Measurements from ENCODE around the gene CNMD. TPM values are rescaled to one million over a fixed set of nuclear protein-coding genes. Genes with fewer than 3 reads are reported as not detected.

Gene CNMD
- total RNA-seq, 4 donors from 2014 or later = not detected

DNA sequence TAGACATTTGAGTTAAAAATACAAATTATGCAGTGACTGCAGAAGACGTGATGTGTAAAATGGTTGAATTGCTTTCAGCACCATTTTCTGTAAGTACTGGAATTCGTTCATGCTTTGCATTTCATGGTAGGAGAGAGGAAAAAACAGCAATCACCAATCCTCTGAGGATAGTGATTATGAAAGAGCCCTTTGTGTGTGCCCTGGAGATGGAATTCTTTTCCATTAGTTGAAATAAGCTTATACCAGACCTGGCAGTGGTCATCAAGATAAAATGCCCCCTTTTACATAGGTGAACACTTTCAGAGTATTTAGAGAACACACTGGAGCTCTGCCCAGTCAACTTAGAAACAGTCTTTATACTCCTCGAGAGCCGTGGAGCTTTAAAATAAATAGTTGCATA, 1.7 kb downstream of the CNMD start:
- Histone ChIP-seq H3K27me3 (peaks cover 14 to 64% (median 14%) of the 10 kb centered on the region in 4 donors), H3K4me1 (peaks cover 0 to 13% (median 5%) of the 10 kb centered on the region in 3 donors), H3K4me3 (no peak overlapping the region), H3K9me3 (no peaks in the 10 kb centered on the region), H3K27ac (no peak overlapping the region), H3K36me3 (no peaks in the 10 kb centered on the region)
- 61 to 78% methylated on average over 4 of the region's 4 CpGs for WGBS, 2 donors
- intact Hi-C loops (cut with DNase I) = no loop called here
- TF ChIP-seq POLR2A (IDR thresholded peaks at IDR 0.05) = no peak
- TF ChIP-seq, protein P1, sequence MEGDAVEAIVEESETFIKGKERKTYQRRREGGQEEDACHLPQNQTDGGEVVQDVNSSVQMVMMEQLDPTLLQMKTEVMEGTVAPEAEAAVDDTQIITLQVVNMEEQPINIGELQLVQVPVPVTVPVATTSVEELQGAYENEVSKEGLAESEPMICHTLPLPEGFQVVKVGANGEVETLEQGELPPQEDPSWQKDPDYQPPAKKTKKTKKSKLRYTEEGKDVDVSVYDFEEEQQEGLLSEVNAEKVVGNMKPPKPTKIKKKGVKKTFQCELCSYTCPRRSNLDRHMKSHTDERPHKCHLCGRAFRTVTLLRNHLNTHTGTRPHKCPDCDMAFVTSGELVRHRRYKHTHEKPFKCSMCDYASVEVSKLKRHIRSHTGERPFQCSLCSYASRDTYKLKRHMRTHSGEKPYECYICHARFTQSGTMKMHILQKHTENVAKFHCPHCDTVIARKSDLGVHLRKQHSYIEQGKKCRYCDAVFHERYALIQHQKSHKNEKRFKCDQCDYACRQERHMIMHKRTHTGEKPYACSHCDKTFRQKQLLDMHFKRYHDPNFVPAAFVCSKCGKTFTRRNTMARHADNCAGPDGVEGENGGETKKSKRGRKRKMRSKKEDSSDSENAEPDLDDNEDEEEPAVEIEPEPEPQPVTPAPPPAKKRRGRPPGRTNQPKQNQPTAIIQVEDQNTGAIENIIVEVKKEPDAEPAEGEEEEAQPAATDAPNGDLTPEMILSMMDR (IDR thresholded peaks at IDR 0.05) = no peak
- DNase-seq = no peak

DNA sequence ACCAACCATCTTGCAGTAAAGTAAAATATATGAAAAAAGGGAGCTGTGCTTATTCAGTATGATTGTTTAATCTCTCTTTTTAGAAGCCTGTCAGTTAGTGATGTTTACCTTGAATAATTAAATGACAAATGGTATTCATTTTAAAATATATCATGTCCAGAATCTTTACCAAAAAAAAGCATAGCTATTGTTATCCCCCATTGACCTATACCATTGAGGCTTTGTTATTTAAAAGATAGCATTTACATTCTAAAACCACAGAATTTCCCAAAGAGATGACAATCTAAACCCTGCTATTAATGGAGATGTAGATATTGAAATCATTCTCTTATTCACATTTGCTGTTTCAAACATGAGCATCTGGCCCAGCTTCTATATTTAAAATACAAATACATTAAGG, 2.2 kb downstream of the CNMD start:
- TF ChIP-seq, protein P1 (IDR thresholded peaks at IDR 0.05) = no peak
- TF ChIP-seq POLR2A (IDR thresholded peaks at IDR 0.05) = no peak
- peaks cover 14 to 60% (median 14%) of the 10 kb centered on the region in 4 donors for H3K27me3 ChIP-seq
- intact Hi-C loops (cut with DNase I) = no loop called here
- H3K27ac ChIP-seq = no peak overlapping the region
- H3K4me1 ChIP-seq = peaks cover 0 to 13% (median 5%) of the 10 kb centered on the region in 3 donors
- no peaks in the 10 kb centered on the region for H3K9me3 ChIP-seq
- DNase-seq = no peak
- no peak overlapping the region for H3K4me3 ChIP-seq
- H3K36me3 ChIP-seq = no peaks in the 10 kb centered on the region

DNA sequence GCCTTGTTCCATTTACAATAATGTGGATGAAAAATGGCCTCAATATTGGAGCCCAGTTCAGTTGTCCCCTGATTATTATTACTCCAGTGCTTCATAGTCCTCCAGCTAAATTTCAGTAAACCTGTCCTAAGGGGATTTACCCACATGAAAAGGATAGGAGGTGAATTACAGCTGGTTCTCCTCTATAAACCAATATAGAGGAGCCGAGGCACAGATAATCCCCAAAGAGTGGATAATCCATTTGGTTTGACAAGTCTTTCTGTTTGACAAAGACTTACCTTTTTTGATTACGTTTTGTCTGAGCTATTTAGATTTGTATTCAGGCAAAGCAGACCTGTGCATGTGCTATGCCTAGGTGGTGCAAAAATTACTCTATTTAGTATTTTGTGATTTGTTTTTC, 2.7 kb downstream of the CNMD start:
- peaks cover 14 to 59% (median 14%) of the 10 kb centered on the region in 4 donors for H3K27me3 ChIP-seq
- H3K36me3 ChIP-seq = no peaks in the 10 kb centered on the region
- 62 to 75% methylated on average over 2 of the region's 2 CpGs for WGBS, 2 donors

DNA sequence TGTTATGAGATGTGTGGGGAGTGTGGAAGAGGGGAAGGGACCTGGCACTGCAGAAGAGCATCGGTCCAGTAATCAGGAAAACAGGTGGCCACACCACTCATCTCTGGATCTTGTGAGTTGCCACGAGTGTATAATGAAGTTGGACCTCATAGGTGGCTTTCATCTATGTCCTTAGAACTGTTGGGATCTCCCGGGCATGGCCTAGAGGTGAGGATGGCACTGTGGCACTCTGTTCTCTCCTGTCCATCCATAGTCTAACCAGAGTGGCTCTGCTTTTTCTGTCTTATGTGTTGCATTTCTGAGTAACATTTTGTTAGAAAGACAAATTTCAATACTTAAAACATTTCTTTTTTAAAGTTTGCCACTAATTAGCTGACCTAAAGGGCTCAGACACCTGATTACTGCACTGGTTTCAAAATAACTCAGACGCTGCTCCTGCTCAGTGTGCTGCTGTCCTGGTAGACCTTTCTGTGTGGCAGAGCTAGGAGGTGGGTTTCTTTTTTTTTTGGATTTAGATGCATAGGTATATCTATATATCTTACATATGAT, 5.5 kb downstream of the CNMD start:
- intact Hi-C loops (cut with DNase I) = no loop called here

More for the DNA sequence above, 2.7 kb downstream of the CNMD start:
- Histone ChIP-seq H3K4me3 (no peak overlapping the region), H3K4me1 (peaks cover 0 to 13% (median 5%) of the 10 kb centered on the region in 3 donors), H3K27ac (no peak overlapping the region), H3K9me3 (no peaks in the 10 kb centered on the region)
- TF ChIP-seq POLR2A (IDR thresholded peaks at IDR 0.05) = no peak
- TF ChIP-seq, protein P1 (IDR thresholded peaks at IDR 0.05) = no peak
- intact Hi-C loops (cut with DNase I) = no loop called here
- no peak for DNase-seq

DNA sequence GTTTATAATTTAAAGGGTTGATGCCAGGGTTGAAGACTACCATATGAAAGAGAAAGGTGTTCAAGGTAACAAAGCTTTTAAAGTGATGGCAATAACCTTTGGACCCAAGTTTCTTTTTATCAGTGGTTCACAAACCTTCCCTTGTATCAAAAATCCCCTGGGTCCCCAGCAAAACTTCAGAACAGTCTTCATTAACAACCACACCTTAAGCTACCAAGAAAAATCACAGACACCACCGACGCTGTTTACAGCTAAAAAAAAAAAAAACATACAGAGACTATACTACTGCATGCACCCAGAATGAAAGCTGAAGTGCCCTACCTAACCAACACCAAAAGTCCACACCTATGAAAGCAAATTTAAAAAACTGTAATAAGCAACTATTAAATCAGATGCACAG, 13.4 kb downstream of the CNMD start:
- intact Hi-C loops (cut with DNase I) = no loop called here
- H3K36me3 ChIP-seq = no peaks in the 10 kb centered on the region
- DNase-seq = no peak
- H3K4me1 ChIP-seq = no peaks in the 10 kb centered on the region
- no peak for TF ChIP-seq POLR2A (IDR thresholded peaks at IDR 0.05)
- TF ChIP-seq, protein P1 (IDR thresholded peaks at IDR 0.05) = no peak
- H3K9me3 ChIP-seq = no peaks in the 10 kb centered on the region
- H3K4me3 ChIP-seq = no peak overlapping the region
- H3K27me3 ChIP-seq = no peaks in the 10 kb centered on the region
- WGBS, 2 donors = 75 to 86% methylated on average over 2 of the region's 2 CpGs
- H3K27ac ChIP-seq = no peak overlapping the region

More for the DNA sequence above, 5.5 kb downstream of the CNMD start:
- TF ChIP-seq, protein P1 (IDR thresholded peaks at IDR 0.05) = no peak
- TF ChIP-seq POLR2A (IDR thresholded peaks at IDR 0.05) = no peak
- Histone ChIP-seq H3K4me1 (peaks cover 0 to 8% (median 2%) of the 10 kb centered on the region in 3 donors), H3K27ac (no peak overlapping the region), H3K27me3 (peaks cover 3 to 32% (median 7%) of the 10 kb centered on the region in 4 donors), H3K4me3 (no peak overlapping the region), H3K9me3 (no peaks in the 10 kb centered on the region), H3K36me3 (no peaks in the 10 kb centered on the region)
- 67 to 95% methylated on average over 3 to 4 of the region's 4 CpGs for WGBS, 2 donors
- DNase-seq = no peak
